HG03439 (cell line): Measurements from ENCODE around the gene PRR27.
A peak's percentile ranks its signal among the peaks of the same experiment; 100 is the strongest.

Experiments used
- ATAC-seq: cut with Tn5 transposase; IDR thresholded peaks from one replicate; pipeline ENCODE4 v1.9.1; 2021; ENCODE audit warnings: mild to moderate bottlenecking, moderate library complexity; ENCODE audit not compliant: unreplicated experiment

The PRR27 gene

GRCh38 chr4:70153937-70154336, at the start of gene PRR27:
Gene PRR27, plus strand, starts transcription at chr4:70154237. Its CDS starts 139 bp downstream, at chr4:70154376.
- ATAC-seq = no peak

DNA sequence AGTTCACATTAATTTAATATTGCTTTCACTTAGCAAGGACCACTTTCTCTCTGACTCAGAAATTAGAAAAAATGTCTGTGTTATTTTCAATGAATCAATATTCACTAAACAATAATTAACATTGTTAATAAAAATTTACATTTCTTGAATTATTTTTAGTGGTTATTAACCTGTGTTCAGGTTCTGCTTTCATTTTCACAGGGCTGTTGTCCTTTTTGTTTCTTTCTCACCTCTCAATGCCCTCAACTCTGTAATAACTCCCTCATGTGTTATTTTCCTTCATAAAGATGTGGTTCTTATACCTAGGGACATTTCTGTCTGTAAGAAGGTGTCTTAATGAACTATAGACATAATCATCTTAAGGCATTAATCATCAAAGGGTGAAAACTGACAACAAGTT, 43.1 kb upstream of the PRR27 start:
- ATAC-seq = no peak

DNA sequence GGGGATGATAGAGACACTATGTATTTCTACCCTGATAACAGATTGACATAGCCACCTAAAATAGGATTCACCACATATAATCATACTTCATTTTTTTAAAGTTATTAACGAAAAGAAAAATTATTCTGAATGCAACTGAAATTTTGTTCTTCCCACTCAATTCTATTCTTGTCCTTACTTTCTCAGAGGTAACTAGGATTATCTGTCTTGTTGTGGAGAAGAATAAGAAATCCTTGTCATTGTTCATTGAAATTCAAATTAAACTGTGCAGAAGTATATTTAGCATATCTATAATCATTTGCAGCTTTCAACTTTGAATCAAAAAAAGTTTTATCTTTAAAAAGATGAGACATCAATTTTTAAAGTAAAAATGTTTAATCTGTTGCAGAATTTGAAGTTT, 40.4 kb upstream of the PRR27 start:
- no peak for ATAC-seq

DNA sequence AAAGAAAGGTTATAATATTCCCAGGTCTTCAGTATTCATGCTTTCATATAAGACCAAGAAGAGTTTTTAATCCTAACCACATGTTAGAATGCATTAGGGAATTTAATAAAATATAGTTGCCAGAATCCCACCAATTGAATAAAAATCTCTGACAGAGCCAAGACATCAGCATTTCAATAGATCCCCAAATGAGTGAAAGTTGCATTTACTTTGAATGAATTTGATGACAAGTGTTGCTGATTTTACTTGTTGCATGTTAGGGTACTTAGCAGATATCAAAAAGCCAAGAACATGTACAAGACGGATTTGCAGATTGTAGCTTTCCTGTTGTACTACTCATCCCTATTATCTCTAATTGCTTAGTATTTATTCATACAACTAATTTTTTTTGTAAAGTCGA, 39.9 kb upstream of the PRR27 start:
- ATAC-seq = no peak

DNA sequence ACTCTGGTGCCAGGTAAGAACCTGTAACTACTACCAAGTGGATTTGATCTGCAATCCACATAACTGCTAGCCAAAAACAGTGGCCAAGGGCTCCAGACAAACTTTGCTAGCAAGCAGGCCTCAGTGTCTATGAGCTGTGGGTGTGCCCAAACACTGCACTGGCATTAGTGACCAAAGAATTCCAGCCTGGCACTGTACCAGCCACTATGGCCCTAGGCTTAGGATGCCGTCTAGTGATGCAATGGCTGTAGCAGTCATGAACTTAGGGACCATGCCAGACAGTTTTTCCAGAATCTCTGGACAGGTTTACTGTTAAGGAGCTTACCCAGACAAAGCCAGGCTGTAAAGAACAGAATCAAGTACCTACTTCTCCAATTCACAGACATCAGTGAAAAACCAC, 33.7 kb upstream of the PRR27 start:
- ATAC-seq = no peak

GRCh38 chr4:70133473-70133872, 20.6 kb upstream of the PRR27 start:
- ATAC-seq = no peak

DNA sequence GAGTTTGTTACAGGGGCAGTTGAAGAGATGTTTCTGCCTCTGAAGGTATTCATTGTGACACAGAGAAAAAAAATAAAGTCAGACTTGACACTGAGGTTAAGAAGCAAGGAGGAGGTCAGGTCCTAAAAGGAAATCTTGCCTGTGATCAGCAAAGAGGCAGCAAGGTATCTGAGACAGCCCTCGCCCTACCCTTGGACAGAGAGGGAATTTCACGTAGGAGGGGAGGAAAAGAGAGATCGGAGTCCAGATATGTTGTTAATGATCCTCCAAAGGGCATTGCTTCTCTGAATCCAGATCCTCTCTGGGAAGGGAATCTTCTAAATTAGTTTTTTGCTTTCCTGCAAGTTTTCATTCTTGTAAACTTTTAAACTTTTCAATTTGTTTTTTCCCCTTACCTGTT, 15.3 kb upstream of the PRR27 start:
- no peak for ATAC-seq

- no peak for ATAC-seq
Measured at GRCh38 chr4:70151271-70151670, 2.8 kb upstream of the PRR27 start.

DNA sequence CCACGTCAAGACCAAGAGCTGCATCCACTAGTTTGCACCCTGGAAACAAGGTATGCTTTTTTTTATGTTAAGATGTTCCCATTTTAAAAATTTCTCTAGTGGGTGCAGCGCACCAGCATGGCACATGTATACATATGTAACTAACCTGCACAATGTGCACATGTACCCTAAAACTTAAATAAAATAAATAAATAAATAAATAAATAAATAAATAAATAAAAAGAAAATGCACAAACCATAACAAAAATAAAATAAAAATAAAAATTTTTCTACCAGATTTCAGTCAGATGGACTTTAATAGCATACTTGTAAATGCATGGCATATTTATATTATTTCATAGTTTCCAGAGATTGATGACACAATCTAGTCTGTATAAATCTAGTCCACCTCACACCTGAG, 1.9 kb upstream of the PRR27 start:
- ATAC-seq = no peak

DNA sequence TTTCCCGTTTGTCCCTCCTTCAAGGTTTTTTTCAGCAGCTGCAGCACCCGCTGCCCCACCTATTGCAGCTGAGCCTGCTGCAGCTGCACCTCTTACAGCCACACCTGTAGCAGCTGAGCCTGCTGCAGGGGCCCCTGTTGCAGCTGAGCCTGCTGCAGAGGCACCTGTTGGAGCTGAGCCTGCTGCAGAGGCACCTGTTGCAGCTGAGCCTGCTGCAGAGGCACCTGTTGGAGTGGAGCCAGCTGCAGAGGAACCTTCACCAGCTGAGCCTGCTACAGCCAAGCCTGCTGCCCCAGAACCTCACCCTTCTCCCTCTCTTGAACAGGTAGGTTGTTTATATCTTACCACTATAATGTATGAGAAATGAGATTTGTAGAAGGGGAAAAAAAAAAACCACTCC, 4.5 kb downstream of the PRR27 start:
- ATAC-seq = no peak

DNA sequence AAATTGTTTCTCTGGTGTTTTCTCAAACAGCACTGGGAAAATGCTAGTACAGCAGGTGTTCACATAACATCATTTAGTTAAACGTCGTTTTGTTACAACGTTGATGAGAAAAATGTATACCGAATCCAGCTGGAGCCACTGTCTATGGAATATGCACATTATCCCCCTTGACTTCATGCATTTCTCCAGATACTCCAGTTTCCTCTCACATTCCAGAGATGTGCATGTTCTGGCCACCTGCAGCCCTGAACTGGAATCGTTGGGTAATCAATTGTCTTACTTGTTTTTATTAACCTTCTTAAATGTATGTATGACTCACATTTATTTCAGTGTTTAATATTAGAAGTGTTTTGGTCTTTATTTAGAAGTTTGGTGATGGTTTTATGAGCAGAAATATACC, 23.1 kb downstream of the PRR27 start:
- ATAC-seq = no peak

DNA sequence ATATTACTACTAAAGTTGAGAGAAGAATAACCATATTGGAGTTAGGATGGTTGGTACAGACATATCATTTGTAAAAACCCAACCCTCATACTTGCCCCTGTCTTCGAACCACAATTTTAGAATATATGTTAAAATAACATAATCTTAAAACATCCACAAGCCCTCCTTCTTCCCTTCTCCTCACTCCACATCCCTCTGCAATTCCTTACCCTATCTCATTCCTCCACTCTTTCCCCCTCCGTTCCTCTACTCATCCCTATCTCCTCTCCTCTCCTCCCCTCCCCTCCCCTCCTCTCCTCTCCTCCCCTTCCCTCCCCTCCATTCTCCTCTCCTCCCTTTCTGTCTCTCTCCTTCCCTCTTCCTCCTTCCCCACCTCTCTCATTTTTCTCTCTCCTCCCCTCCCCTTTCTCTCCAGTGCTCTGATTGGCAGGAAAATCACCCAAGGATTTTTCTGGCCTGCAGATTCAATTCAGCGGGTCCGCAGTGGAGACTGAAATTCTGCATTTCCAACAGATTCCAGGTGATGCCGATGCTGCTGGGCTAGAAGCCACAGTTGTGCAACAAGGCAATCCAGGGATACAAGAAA, 24.1 kb downstream of the PRR27 start:
- no peak for ATAC-seq

DNA sequence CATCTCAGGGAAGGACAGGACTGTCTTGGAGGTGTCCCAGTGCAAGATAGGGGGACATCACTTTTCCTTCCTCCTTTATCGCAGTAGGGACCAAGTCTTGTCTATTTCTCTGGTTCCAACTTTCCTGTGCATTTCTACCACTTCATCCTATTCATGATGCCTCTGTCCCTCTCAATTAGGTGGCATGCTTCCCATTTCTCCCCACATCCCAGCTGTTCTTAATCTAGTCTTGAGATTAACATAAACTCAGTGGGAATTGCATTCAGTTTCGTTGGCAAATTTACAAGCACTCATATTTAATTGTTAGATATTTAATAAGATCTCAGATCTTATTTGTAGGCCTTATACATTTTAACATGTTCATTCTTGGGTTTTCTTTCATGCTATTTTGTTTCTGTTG, 25.8 kb downstream of the PRR27 start:
- ATAC-seq = no peak

- no peak for ATAC-seq
Measured at GRCh38 chr4:70181864-70182263, 27.8 kb downstream of the PRR27 start.

GRCh38 chr4:70182517-70183167, 28.6 kb downstream of the PRR27 start:
- ATAC-seq = no peak

GRCh38 chr4:70183168-70183939, 29.3 kb downstream of the PRR27 start:
- ATAC-seq = peak; percentile 78

- no peak for ATAC-seq
Measured at GRCh38 chr4:70183940-70184246, 29.9 kb downstream of the PRR27 start.

GRCh38 chr4:70187216-70187615, 33.2 kb downstream of the PRR27 start:
- ATAC-seq = no peak

DNA sequence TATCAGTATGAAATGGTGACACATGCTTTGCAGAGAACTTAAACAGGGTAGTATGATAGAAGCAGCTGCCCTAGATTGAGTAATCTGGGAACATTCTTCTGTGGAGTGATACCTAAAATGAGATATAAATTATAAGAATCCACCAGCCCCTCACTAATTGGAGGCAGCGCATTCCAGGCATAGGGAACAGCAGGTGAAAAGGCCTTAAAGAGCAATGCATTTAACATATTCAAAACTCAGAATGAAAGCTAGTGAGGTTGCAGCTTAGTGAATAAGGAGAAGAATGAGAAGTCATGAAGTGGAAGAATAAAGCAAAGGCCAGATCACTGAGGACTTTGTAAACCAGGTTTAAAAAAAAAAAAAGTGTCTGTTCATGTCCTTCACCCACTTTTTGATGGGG, 36.5 kb downstream of the PRR27 start:
- no peak for ATAC-seq

DNA sequence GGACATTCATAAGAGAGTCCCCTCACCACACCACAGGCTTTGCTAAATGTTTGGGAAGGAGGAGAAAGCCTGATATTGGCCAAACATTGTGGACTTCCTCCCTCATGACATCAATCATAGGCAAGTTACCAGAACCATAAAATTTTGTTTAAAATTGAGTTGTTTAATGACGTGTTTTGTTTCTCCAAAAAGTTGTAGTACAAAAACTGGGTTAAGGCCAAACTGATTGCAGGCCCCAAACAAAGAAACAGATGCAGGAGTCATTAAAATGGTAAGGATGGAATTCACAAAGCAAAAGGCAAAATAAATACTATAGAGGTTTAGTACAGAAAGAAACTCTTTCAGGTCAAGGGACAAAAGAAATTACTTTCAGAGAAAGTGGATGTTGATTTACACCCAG, 37.6 kb downstream of the PRR27 start:
- ATAC-seq = no peak

DNA sequence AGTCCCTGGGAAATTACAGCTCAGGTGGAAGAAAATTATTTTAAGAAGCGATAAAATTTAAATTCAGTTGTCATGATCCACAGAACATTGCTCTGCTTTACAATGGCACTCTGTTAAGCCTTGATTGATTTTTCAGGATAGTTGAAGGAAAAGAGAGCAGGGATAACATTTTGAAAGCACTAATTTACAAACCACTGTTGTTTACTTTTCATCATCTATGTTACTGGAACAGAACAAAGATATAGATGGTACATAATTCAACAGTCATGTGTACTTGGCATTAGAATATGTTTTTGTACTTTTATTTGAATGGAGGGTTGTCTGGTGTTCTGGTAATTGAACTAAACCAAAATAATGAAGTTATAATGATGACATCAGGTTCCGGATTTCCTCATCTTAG, 38.9 kb downstream of the PRR27 start:
- no peak for ATAC-seq

- ATAC-seq = no peak
Measured at GRCh38 chr4:70195425-70195824, 41.4 kb downstream of the PRR27 start, which contains the start of gene ODAM. Gene ODAM, plus strand, starts transcription at chr4:70195725. Its CDS starts 819 bp downstream, at chr4:70196544.
